Peyer's patch (tissue), 4 donors: ENCODE results near the gene NFYA.
"Not testable (repeated sequence)": the region's sequence is repeated elsewhere in the genome, so short reads cannot be mapped to it uniquely, and the experiment has no call there.

Experiments used
- POLR2A ChIP-seq, 2 donors: fragments of 450-650 bp; IDR thresholded peaks; one replicate each; pipeline ENCODE4 v1.5.1; 2017; ENCODE audit warnings: antibody characterized with exemption in 2 of 2, mild to moderate bottlenecking in 2 of 2, moderate library complexity in 2 of 2
- TF ChIP-seq, protein P1 (sequence below), 6 experiments: fragments of 450-650 bp in 4 of 6; fragments of 200-600 bp in 2 of 6; sonication (generic) in 1 of 6; IDR thresholded peaks; one replicate each; pipeline ENCODE4 v1.5.1; 2017 to 2019; ENCODE audit warnings: antibody characterized with exemption in 6 of 6, mild to moderate bottlenecking in 3 of 6, moderate library complexity in 1 of 6

DNA sequence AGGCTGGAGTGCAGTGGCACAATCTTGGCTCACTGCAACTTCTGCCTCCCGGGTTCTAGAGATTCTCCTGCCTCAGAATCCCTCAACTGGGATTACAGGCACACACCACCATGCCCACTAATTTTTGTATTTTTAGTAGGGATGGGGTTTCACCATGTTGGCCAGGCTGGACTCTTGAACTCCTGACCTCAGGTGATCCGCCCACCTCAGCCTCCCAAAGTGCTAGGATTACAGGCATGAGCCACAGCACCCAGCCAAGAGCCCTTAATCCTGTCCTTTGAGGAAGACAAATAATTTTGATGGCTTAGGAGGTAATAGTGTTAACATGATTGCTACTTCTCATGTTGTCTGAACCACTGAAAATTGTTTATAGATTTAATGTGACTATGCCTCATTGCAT lies 42.3 kb downstream of the NFYA start:
- TF ChIP-seq, protein P1, sequence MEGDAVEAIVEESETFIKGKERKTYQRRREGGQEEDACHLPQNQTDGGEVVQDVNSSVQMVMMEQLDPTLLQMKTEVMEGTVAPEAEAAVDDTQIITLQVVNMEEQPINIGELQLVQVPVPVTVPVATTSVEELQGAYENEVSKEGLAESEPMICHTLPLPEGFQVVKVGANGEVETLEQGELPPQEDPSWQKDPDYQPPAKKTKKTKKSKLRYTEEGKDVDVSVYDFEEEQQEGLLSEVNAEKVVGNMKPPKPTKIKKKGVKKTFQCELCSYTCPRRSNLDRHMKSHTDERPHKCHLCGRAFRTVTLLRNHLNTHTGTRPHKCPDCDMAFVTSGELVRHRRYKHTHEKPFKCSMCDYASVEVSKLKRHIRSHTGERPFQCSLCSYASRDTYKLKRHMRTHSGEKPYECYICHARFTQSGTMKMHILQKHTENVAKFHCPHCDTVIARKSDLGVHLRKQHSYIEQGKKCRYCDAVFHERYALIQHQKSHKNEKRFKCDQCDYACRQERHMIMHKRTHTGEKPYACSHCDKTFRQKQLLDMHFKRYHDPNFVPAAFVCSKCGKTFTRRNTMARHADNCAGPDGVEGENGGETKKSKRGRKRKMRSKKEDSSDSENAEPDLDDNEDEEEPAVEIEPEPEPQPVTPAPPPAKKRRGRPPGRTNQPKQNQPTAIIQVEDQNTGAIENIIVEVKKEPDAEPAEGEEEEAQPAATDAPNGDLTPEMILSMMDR (IDR thresholded peaks at IDR 0.05): not testable (repeated sequence)
- TF ChIP-seq POLR2A (IDR thresholded peaks at IDR 0.05): not testable (repeated sequence)
